ENCODE results near the gene GGT1.
A peak's percentile ranks its signal among the peaks of the same experiment; 100 is the strongest.
"Not testable (repeated sequence)": the region's sequence is repeated elsewhere in the genome, so short reads cannot be mapped to it uniquely, and the experiment has no call there.

Gene GGT1

GRCh38 chr22:24599958-24600715 is 2.9 kb upstream of the GGT1 start:
- not testable (repeated sequence) for DNase-seq

DNA sequence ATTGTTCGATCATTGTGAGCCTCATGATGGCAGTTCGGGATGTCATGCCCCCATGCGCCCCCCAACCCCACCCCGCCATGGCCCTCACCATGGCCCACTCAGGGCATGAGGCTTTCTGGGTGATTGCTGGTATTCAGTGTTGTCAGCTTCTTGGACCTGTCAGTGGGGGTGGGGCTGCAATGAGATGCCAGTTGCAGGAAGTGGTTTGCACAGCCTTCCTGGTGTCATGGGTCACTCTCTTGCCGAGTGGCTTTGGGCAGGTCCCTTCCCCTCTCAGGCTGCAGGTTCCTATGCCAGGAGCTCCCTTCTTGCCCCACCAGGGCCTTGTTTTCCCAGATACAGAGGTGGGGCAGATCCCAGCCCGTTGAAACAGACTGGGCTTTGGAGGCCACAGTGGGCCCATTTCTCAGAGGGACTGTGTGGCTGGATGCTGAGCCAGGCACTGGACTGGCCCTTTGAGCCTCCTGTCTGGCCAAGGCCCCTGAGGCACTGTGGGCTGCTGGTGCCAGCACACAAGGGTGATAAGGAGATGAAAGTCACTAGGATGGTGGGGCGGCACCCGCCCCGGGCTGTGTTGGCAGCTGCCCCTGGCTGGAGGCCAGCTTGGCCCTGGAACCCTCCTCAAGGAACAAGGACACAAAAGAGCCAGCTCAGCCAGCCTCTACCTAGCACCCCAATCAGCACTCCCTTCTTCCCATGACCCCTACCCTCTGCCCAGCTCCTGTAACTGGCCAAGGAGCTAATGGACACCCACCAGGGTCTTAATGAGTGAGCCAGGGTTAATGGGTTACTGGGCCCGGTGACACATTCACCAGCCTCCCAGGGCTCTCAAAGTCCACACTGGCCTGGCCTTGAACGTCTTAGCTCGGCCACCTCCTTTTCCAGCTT is 1.5 kb upstream of the GGT1 start:
- DNase-seq, result peak; percentile 11

DNA sequence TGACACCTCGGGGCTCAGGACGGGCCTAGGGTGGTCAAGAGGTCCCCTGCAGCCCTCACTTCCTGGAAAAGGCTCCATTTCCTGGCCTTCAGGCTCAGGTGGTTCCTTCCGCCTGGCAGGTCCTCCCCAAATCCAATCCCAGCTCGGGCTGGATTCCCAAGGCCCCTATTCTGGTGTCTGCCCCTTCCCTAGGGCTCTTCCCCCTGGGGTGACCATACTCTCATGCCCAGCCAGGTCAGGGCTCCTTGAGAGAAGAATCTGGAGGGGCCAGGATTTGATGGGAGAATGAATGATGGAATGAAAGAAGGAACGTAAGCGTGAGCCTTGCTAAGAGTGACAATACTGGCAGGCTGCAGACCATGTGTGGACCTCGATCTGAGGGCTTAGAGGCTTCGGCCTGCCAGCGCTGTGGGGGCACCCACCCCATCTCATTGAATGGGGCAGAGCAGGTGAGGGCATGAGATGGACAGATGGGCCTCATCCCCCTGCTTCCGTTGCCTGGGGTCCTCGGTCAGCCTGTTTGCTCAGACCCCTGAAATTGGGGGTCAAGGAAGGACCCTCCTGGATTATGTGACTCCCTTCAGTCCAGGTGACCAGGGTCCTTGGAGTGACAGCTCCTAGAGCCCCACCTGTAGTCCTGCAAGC is 766 bp upstream of the GGT1 start:
- not testable (repeated sequence) for DNase-seq

- peak; percentile 16 for DNase-seq
These were observed 1.0 kb downstream of the GGT1 start for GRCh38 chr22:24603770-24604629.

- DNase-seq, result not testable (repeated sequence)
These were observed 3.3 kb downstream of the GGT1 start for GRCh38 chr22:24606340-24606739.

GRCh38 chr22:24607429-24607983 is 4.5 kb downstream of the GGT1 start:
- DNase-seq, result peak; percentile 68

DNA sequence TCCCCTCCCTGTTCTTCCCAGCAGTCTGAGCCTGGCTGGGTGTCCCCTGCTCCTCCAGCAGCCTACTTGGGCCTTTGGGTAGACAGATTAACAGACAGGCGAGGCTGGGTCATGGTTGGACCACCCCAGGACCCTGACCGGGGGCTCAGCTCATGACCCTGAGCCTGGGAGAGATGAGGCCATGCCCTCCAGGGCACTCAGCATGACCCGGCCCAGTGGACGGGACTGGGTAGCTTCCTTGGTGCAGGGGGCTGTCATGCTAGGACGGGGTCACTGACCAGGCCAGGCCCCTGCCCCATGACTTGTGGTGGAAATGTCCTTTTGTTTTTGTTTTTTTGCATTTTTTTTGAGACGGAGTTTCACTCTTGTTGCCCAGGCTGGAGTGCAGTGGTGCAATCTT is 5.3 kb downstream of the GGT1 start:
- not testable (repeated sequence) for DNase-seq

GRCh38 chr22:24609888-24610287 is 6.9 kb downstream of the GGT1 start:
- not testable (repeated sequence) for DNase-seq

- DNase-seq, result not testable (repeated sequence)
These were observed 11.8 kb downstream of the GGT1 start for GRCh38 chr22:24614794-24615193.

- DNase-seq, result not testable (repeated sequence)
These were observed 18.3 kb downstream of the GGT1 start for GRCh38 chr22:24621244-24621643.

DNA sequence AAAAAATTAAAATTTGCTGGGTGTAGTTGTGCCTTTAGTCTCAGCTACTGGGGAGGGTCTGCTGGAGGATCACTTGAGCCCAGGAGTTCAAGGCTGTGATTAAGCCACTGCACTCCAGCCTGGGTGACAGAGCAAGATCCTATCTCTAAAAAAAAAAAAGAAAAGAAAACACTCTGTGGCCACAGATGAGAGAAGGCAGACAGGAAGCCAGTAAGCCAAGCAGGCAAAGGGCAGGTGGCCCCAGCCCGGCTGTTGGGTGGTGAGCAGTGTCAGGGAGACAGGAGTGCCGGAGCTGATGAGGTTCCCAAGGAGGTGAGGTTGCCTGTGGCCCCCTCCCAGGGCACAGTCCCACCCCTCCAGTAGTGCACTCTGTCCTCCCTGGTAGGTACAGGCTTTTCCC is 19.6 kb downstream of the GGT1 start:
- DNase-seq, result peak; percentile 51

- not testable (repeated sequence) for DNase-seq
These were observed 24.9 kb downstream of the GGT1 start for GRCh38 chr22:24627911-24628310.

DNA sequence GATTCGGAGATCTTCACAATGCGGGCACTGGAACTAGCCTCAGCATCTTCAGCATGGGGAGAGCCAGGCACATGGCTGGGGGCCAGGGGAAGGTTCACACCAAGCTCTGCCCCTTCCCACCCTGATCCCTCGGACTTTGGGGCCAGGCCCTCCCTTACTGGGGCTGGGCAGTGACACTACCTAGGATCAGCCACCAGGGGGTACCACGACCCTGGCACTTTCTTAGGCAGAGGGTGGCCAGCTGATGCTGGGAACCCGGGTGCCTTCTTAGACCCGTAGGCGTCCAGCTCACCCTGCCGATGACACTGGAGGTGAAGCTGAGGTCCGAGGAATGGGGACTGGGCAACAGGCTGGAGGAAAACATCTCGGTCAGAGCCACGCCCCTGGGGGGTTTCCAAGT is 26.1 kb downstream of the GGT1 start:
- peak; percentile 5 for DNase-seq

GRCh38 chr22:24630812-24631427 is 27.9 kb downstream of the GGT1 start:
- DNase-seq, result not testable (repeated sequence)

- DNase-seq, result not testable (repeated sequence)
These were observed 28.6 kb downstream of the GGT1 start for GRCh38 chr22:24631430-24632122.

GRCh38 chr22:24632642-24633041 is 29.6 kb downstream of the GGT1 start:
- DNase-seq, result not testable (repeated sequence)

DNA sequence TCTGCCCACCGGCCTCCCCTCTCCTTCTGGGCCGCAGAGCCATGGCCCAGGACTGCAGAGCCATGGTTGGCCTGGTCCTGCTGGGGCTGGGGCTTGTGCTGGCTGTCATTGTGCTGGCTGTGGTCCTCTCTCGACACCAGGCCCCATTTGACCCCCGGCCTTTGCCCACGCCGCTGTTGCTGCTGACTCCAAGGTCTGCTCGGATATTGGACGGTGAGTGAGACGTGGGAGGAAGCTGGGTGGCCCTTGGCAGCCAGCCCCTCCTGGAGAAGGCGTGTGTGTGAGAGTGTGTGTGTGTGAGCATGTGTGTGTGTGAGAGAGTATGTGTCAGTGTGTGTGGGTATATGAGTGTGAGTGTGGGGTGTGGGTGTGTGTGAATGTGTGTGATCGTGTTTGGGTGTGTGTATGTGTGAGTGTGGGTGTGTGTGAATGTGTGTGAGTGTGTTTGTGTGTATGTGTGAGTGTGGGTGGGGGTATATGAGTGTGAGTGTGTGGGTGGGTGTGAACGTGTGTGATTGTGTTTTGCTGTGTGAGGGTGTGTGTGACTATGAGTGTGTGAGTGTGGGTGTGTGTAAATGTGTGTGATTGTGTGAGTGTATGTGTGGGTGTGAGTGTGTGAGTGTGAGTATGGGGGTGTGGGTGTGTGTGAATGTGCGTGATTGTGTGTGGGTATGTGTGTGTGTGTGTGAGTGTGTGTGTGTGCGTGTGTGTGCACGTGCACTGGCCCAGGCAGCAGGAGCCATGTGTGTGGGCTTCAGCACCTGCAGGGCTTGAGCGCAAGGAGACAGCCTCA is 30.4 kb downstream of the GGT1 start:
- not testable (repeated sequence) for DNase-seq

DNA sequence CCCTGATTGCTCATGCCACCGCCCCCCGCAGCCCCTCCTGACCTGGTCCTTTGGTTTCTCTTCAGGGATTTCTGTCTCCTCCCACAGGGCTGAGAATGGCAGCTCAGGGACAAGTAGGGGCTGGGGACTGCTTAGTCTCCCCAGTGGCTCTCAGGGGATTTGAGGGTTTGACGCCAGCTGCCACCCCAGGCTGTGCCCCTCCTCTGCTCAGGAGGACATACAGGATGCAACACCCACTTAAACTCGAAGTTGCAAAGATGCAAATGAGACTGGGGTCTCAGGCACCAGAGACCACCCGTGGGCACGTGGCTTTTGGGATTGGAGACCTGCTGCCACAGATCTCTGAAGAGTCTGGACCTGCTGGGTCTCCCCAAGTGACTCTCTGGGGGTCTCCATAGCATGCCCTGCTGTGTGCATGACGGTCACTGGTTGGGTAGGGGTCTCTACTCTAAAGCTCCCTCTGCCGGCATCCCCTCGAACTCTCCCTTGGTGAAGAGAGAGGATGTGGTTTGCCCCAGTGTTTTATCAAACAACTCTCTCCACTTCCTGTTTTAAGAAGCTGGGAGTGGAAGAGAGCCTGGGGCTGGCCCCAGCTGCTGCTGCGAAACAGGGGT is 31.9 kb downstream of the GGT1 start:
- DNase-seq, result peak; percentile 16

DNA sequence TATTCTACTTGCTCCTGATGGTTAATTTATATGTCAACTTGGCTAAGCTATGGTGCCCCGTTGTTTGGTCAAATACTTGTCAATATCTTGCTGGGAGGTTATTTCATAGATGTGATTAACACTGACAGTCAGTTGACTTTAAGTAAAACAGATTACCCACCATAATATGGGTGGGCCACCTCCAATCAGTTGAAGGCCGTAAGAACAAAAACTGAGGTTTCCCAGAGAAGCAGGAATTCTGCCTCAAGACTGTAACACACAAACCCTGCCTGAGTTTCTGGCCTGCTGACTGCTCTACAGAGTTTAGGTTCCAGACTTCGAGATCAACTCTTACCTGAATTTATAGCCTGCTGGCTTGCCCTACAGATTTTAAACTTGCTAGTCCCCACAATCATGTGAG is 33.5 kb downstream of the GGT1 start:
- not testable (repeated sequence) for DNase-seq
